ENCODE results near the gene TSEN15. TPM values are rescaled to one million over a fixed set of nuclear protein-coding genes. Genes with fewer than 3 reads are reported as not detected.

TSEN15 gene
- total and polyA plus RNA-seq, 9 of the 15 experiments (the other 6 are each of a cell fraction or from before 2014, with no cell fraction given) = 25.6 to 121 (median 91.3) TPM

DNA sequence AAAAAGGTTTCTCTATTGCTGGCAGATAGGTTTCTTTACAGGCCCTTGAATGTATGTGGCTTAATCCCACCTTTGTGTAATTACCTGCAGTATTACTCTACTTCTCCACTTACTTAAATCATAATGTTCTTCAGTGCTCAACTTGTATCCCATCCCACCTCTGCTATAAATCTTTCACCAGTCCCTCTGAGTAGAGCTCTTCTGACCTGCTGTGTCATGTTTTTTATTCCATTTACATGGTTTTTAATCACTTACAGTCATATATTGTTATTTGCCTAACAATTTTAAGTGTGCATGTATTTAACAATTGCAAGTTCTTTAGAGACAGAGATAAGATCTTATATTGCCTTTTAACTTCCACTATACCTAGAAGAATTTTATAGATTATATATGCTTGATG, 2.4 kb downstream of the TSEN15 start (continued):
- no peak for TF ChIP-seq ZNF354B (CRISPR knock-in tag; IDR thresholded peaks at IDR 0.05)
- TF ChIP-seq ZNF695 (CRISPR knock-in tag; IDR thresholded peaks at IDR 0.05) = no peak
- TF ChIP-seq ERF (CRISPR knock-in tag; IDR thresholded peaks at IDR 0.05) = no peak
- no peak for TF ChIP-seq KDM2B (CRISPR knock-in tag; IDR thresholded peaks at IDR 0.05)
- TF ChIP-seq KDM1A (IDR thresholded peaks at IDR 0.05) = 0 out of 4 replicates have a peak, but pooled peaks of 1 of the 2 experiments have one; percentile 13
- TF ChIP-seq DPF2 (IDR thresholded peaks at IDR 0.05) = no peak
- TF ChIP-seq TCF7L2 (IDR thresholded peaks at IDR 0.05; ENCODE audit: low read depth, low read length) = no peak
- TF ChIP-seq TEAD4 (IDR thresholded peaks at IDR 0.05; ENCODE audit: low read length) = no peak
- no peak for TF ChIP-seq TEAD4 (CRISPR knock-in tag; IDR thresholded peaks at IDR 0.05; ENCODE audit: borderline replicate concordance)
- TF ChIP-seq, protein P1, sequence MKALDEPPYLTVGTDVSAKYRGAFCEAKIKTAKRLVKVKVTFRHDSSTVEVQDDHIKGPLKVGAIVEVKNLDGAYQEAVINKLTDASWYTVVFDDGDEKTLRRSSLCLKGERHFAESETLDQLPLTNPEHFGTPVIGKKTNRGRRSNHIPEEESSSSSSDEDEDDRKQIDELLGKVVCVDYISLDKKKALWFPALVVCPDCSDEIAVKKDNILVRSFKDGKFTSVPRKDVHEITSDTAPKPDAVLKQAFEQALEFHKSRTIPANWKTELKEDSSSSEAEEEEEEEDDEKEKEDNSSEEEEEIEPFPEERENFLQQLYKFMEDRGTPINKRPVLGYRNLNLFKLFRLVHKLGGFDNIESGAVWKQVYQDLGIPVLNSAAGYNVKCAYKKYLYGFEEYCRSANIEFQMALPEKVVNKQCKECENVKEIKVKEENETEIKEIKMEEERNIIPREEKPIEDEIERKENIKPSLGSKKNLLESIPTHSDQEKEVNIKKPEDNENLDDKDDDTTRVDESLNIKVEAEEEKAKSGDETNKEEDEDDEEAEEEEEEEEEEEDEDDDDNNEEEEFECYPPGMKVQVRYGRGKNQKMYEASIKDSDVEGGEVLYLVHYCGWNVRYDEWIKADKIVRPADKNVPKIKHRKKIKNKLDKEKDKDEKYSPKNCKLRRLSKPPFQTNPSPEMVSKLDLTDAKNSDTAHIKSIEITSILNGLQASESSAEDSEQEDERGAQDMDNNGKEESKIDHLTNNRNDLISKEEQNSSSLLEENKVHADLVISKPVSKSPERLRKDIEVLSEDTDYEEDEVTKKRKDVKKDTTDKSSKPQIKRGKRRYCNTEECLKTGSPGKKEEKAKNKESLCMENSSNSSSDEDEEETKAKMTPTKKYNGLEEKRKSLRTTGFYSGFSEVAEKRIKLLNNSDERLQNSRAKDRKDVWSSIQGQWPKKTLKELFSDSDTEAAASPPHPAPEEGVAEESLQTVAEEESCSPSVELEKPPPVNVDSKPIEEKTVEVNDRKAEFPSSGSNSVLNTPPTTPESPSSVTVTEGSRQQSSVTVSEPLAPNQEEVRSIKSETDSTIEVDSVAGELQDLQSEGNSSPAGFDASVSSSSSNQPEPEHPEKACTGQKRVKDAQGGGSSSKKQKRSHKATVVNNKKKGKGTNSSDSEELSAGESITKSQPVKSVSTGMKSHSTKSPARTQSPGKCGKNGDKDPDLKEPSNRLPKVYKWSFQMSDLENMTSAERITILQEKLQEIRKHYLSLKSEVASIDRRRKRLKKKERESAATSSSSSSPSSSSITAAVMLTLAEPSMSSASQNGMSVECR (CRISPR knock-in tag; IDR thresholded peaks at IDR 0.05) = no peak
- TF ChIP-seq, protein P2, sequence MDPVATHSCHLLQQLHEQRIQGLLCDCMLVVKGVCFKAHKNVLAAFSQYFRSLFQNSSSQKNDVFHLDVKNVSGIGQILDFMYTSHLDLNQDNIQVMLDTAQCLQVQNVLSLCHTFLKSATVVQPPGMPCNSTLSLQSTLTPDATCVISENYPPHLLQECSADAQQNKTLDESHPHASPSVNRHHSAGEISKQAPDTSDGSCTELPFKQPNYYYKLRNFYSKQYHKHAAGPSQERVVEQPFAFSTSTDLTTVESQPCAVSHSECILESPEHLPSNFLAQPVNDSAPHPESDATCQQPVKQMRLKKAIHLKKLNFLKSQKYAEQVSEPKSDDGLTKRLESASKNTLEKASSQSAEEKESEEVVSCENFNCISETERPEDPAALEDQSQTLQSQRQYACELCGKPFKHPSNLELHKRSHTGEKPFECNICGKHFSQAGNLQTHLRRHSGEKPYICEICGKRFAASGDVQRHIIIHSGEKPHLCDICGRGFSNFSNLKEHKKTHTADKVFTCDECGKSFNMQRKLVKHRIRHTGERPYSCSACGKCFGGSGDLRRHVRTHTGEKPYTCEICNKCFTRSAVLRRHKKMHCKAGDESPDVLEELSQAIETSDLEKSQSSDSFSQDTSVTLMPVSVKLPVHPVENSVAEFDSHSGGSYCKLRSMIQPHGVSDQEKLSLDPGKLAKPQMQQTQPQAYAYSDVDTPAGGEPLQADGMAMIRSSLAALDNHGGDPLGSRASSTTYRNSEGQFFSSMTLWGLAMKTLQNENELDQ (CRISPR knock-in tag; IDR thresholded peaks at IDR 0.05; ENCODE audit: borderline replicate concordance) = no peak
- TF ChIP-seq NFIC (IDR thresholded peaks at IDR 0.05) = no peak
- no peak for TF ChIP-seq FUS (optimal IDR thresholded peaks at IDR 0.05; ENCODE audit: low read depth, low read length)
- TF ChIP-seq ZNF197 (CRISPR knock-in tag; IDR thresholded peaks at IDR 0.05; ENCODE audit: low read depth) = no peak
- no peak for TF ChIP-seq ZNF408 (CRISPR knock-in tag; IDR thresholded peaks at IDR 0.05; ENCODE audit: low read depth)
- TF ChIP-seq MAFG (tag; conservative IDR thresholded peaks at IDR 0.05) = 0 out of 2 replicates have a peak, but pooled peaks have one; percentile 10
- TF ChIP-seq EP400 (IDR thresholded peaks at IDR 0.05) = peak; percentile 17; the same call in 1 of the 2 replicates
- TF ChIP-seq NR4A1 (CRISPR knock-in tag; IDR thresholded peaks at IDR 0.05) = no peak
- no peak for TF ChIP-seq NR4A1 (tag; IDR thresholded peaks at IDR 0.05)
- no peak for TF ChIP-seq NELFE (IDR thresholded peaks at IDR 0.05; ENCODE audit: insufficient read depth, insufficient read length)
- TF ChIP-seq, protein P3, sequence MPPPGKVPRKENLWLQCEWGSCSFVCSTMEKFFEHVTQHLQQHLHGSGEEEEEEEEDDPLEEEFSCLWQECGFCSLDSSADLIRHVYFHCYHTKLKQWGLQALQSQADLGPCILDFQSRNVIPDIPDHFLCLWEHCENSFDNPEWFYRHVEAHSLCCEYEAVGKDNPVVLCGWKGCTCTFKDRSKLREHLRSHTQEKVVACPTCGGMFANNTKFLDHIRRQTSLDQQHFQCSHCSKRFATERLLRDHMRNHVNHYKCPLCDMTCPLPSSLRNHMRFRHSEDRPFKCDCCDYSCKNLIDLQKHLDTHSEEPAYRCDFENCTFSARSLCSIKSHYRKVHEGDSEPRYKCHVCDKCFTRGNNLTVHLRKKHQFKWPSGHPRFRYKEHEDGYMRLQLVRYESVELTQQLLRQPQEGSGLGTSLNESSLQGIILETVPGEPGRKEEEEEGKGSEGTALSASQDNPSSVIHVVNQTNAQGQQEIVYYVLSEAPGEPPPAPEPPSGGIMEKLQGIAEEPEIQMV (tag; conservative IDR thresholded peaks at IDR 0.05; ENCODE audit: low read depth) = no peak
- no peak for TF ChIP-seq YY1 (IDR thresholded peaks at IDR 0.05; ENCODE audit: borderline replicate concordance in 1 of 3, control insufficient read depth in 1 of 3, extremely low read depth in 1 of 3, insufficient read depth in 3 of 3, insufficient read length in 1 of 3, insufficient replicate concordance in 2 of 3, low read depth in 1 of 3, low read length in 2 of 3)

All from K562 (cell line).